Lung (tissue), 12 donors: ENCODE results near the gene VASH2. TPM values are rescaled to one million over a fixed set of nuclear protein-coding genes. Genes with fewer than 3 reads are reported as not detected.

Experiments used
- ATAC-seq: fragments of 200-7000 bp; cut with Tn5 transposase; one replicate; pipeline ENCODE4 v1.9.1; 2020; ENCODE audit warnings: moderate number of reproducible peaks; ENCODE audit not compliant: insufficient read depth, low FRiP score
- DNase-seq, 3 donors: peaks; one replicate each; pipeline ENCODE4 v3.0.0-alpha.2; 2013 to 2017
- H3K27ac ChIP-seq, 2 donors: one replicate each; pipeline ENCODE4 v1.5.1; 2013; ENCODE audit warnings: mild to moderate bottlenecking in 2 of 2, moderate library complexity in 2 of 2, control low read depth in 1 of 2, inconsistent platforms in 1 of 2, low read depth in 1 of 2, low read length in 1 of 2
- H3K27me3 ChIP-seq, 3 donors: one replicate each; pipeline ENCODE4 v1.5.1; 2013; ENCODE audit warnings: low read length in 2 of 3; ENCODE audit not compliant: control insufficient read depth in 3 of 3, insufficient read depth in 3 of 3
- H3K36me3 ChIP-seq, 4 donors: one replicate each; pipeline ENCODE4 v1.5.1; 2013; ENCODE audit warnings: low read length in 4 of 4, mild to moderate bottlenecking in 1 of 4, moderate library complexity in 1 of 4; ENCODE audit not compliant: control insufficient read depth in 4 of 4, insufficient read depth in 4 of 4
- H3K4me1 ChIP-seq, 5 donors: one replicate each; pipeline ENCODE4 v1.5.1; 2013; ENCODE audit warnings: low read length in 5 of 5, mild to moderate bottlenecking in 2 of 5, moderate library complexity in 1 of 5; ENCODE audit not compliant: control insufficient read depth in 5 of 5, insufficient read depth in 5 of 5
- H3K4me3 ChIP-seq: one replicate; pipeline ENCODE4 v1.5.1; 2013; ENCODE audit warnings: mild to moderate bottlenecking, control low read depth, moderate library complexity
- H3K9ac ChIP-seq, 2 donors: one replicate each; pipeline ENCODE4 v1.5.1; 2013; ENCODE audit warnings: low read length in 2 of 2, control low read depth in 1 of 2; ENCODE audit not compliant: insufficient read depth in 1 of 2
- H3K9me3 ChIP-seq, 4 donors: one replicate each; pipeline ENCODE4 v1.5.1; 2013; ENCODE audit warnings: low read length in 3 of 4, mild to moderate bottlenecking in 1 of 4, moderate library complexity in 1 of 4; ENCODE audit not compliant: control insufficient read depth in 4 of 4, insufficient read depth in 3 of 4
- WGBS, 2 donors: extraction: QIAGEN DNeasy Blood & Tissue Kit; methylation state at CpG; one replicate each; pipeline ENCODE4 v1.1.7; 2013; 5-methylcytosine and 5-hydroxymethylcytosine counted together
- polyA plus RNA-seq, 2 donors: library from polyadenylated mRNA; stranded (reverse); fragments of 200-250 nt; gene quantifications; one replicate each; pipeline ENCODE4 v1.2.1, GENCODE V29; 2013
- total RNA-seq, 2 donors: library from RNA; depleted of rRNA in 1 of 2; stranded (reverse); fragments of >200 nt in 1 of 2; gene quantifications; one replicate each; pipeline ENCODE4 v1.2.1, GENCODE V29; 2014 to 2021
- TF ChIP-seq, protein P1 (sequence below): IDR thresholded peaks from 2 replicates; pipeline ENCODE4 v1.5.1; 2012; ENCODE audit warnings: mild to moderate bottlenecking; ENCODE audit errors: control extremely low read depth, extremely low read depth
- donor health status: control.
- donor health status: control.
- donor health status: Bipolar disorder and iron deficiency.
- donor health status: healthy.
- donor health status: DM: yes; HTN: yes; CAD: no.

Gene VASH2
- total and polyA plus RNA-seq, 4 donors = 0.26 to 11.0 (median 1.1) TPM

GRCh38 chr1:212994926-212995325 lies 44.6 kb downstream of the VASH2 start:
- ATAC-seq = no peak
- TF ChIP-seq, protein P1, sequence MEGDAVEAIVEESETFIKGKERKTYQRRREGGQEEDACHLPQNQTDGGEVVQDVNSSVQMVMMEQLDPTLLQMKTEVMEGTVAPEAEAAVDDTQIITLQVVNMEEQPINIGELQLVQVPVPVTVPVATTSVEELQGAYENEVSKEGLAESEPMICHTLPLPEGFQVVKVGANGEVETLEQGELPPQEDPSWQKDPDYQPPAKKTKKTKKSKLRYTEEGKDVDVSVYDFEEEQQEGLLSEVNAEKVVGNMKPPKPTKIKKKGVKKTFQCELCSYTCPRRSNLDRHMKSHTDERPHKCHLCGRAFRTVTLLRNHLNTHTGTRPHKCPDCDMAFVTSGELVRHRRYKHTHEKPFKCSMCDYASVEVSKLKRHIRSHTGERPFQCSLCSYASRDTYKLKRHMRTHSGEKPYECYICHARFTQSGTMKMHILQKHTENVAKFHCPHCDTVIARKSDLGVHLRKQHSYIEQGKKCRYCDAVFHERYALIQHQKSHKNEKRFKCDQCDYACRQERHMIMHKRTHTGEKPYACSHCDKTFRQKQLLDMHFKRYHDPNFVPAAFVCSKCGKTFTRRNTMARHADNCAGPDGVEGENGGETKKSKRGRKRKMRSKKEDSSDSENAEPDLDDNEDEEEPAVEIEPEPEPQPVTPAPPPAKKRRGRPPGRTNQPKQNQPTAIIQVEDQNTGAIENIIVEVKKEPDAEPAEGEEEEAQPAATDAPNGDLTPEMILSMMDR = no peak
- H3K27ac ChIP-seq = no peak overlapping the region

GRCh38 chr1:213003256-213003655 lies 52.9 kb downstream of the VASH2 start:
- Histone ChIP-seq H3K4me1 (no peaks in the 10 kb centered on the region), H3K9me3 (no peaks in the 10 kb centered on the region), H3K4me3 (no peak overlapping the region), H3K27me3 (no peaks in the 10 kb centered on the region), H3K27ac (no peak overlapping the region), H3K36me3 (peaks cover 15 to 27% (median 19%) of the 10 kb centered on the region in 4 donors), H3K9ac (no peak overlapping the region)
- no peak for DNase-seq
- WGBS, 2 donors = 90 to 94% methylated on average over 3 of the region's 3 CpGs
- TF ChIP-seq, protein P1 = no peak
- no peak for ATAC-seq

More at GRCh38 chr1:212994926-212995325, 44.6 kb downstream of the VASH2 start:
- H3K27me3 ChIP-seq = no peaks in the 10 kb centered on the region
- H3K36me3 ChIP-seq = peaks cover 7 to 20% (median 13%) of the 10 kb centered on the region in 4 donors
- 86 to 93% methylated on average over 3 of the region's 3 CpGs for WGBS, 2 donors
- H3K4me1 ChIP-seq = peaks cover 0 to 4% (median 0%) of the 10 kb centered on the region in 5 donors
- no peaks in the 10 kb centered on the region for H3K9me3 ChIP-seq
- peak overlapping the region in 1 of 2 donors; percentile 20 for H3K9ac ChIP-seq
- peak in 2 of 3 donors; percentile 61 to 66 for DNase-seq
- no peak overlapping the region for H3K4me3 ChIP-seq

- Histone ChIP-seq H3K4me3 (no peak overlapping the region), H3K27ac (no peak overlapping the region), H3K36me3 (peaks cover 5 to 19% (median 12%) of the 10 kb centered on the region in 4 donors), H3K9ac (no peak overlapping the region), H3K4me1 (no peaks in the 10 kb centered on the region), H3K27me3 (no peaks in the 10 kb centered on the region), H3K9me3 (no peaks in the 10 kb centered on the region)
- WGBS, 2 donors = 71 to 86% methylated on average over 2 of the region's 2 CpGs
- ATAC-seq (no peak), DNase-seq (no peak)
- TF ChIP-seq, protein P1 = no peak
These were observed 58.2 kb downstream of the VASH2 start for GRCh38 chr1:213008564-213008963.

DNA sequence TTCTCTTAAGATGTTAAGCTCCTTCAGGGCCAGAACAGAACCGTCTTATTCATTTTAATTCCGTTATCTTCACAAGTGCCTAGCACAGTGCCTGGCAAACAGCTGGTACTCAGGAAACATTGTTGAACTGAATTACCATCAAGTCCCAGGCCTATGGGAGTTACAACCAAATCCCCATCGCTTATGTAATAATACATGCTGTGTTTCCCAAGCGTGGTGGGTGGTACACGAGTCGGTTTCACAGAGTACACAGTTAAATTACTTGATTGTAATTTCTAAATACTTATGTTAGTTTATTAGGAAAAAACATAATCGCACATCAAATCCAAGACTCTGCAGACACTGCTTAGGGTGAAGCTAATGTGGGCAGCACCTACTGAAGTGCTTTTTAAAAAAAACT lies 64.3 kb downstream of the VASH2 start:
- no peak for ATAC-seq
- peaks cover 0 to 11% (median 0%) of the 10 kb centered on the region in 5 donors for H3K4me1 ChIP-seq
- peaks cover 0 to 7% (median 2%) of the 10 kb centered on the region in 4 donors for H3K36me3 ChIP-seq
- peak overlapping the region; percentile 33 to 63 for H3K9ac ChIP-seq
- TF ChIP-seq, protein P1 = no peak
- no peaks in the 10 kb centered on the region for H3K9me3 ChIP-seq
- no peaks in the 10 kb centered on the region for H3K27me3 ChIP-seq
- WGBS, 2 donors = 16% methylated on average over 7 of the region's 7 CpGs
- DNase-seq = peak; percentile 16 to 57 (median 50)
- H3K27ac ChIP-seq = peak overlapping the region in 1 of 2 donors; percentile 96
- H3K4me3 ChIP-seq = peak overlapping the region; percentile 87
